ENCODE measurements around the gene KRT12. TPM values are rescaled to one million over a fixed set of nuclear protein-coding genes. Genes with fewer than 3 reads are reported as not detected.
"Not testable (repeated sequence)": the region's sequence is repeated elsewhere in the genome, so short reads cannot be mapped to it uniquely, and the experiment has no call there.

KRT12 gene
- total RNA-seq, 2 experiments from 2014 or later: not detected

DNA sequence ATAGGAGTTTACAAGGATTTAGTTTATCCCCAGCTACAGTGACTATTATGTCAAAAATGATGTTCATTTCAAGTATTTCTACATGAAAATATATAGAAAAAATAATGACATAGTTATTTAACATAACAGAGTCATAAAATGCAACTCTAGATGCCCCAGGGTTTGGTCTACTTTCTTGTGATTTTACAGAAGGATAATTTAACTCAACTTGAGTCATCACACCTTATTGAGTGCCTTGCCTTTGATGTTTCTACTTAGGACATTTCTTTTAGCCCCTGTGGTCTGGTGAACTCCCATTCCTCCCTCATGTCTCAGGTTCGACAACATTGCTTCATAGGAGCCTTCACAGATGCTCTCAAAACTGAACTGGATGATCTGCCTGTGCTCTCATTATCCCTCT lies 16.0 kb upstream of the KRT12 start:
- H3K27ac Mint-ChIP-seq: no peak overlapping the region
- POLR2A ChIA-PET: no interaction called here
- H3K9me3 Mint-ChIP-seq (ENCODE audit: insufficient read depth): no peaks in the 10 kb centered on the region
- H3K4me3 Mint-ChIP-seq: no peak overlapping the region
- H3K36me3 Mint-ChIP-seq (ENCODE audit: low read depth): no peaks in the 10 kb centered on the region
- DNase-seq (no peak), ATAC-seq (no peak)
- CTCF ChIA-PET: no interaction called here
- H3K27me3 Mint-ChIP-seq (ENCODE audit: low read depth): peaks cover 8% of the 10 kb centered on the region
- H3K4me1 Mint-ChIP-seq (ENCODE audit: low read depth): no peaks in the 10 kb centered on the region

GRCh38 chr17:40879026-40879425 lies 12.0 kb upstream of the KRT12 start:
- POLR2A ChIA-PET: no interaction called here
- Mint-ChIP-seq H3K27me3 (ENCODE audit: low read depth) (peaks cover 20% of the 10 kb centered on the region), H3K9me3 (ENCODE audit: insufficient read depth) (no peaks in the 10 kb centered on the region), H3K27ac (no peak overlapping the region), H3K4me3 (no peak overlapping the region), H3K36me3 (ENCODE audit: low read depth) (no peaks in the 10 kb centered on the region), H3K4me1 (ENCODE audit: low read depth) (no peaks in the 10 kb centered on the region)
- CTCF ChIA-PET: no interaction called here
- ATAC-seq (no peak), DNase-seq (no peak)

DNA sequence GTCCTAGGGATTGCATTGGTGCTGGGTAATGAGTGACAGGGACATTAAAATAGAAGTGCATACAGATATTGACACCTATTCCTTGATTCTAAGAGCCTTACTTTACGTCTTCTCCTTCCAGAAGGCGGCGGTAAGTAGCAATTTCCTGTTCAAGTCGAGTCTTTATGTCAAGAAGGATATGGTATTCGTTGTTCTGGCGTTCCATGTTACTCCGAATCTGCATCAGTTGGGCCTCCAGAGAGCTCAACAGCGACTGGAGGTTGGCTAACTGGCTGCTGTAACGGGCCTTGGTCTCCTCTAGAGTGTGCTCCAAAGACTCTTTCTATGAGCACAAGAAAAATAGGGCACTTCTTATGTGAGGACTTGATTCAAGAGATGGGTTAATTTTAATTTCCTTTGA lies 11.0 kb upstream of the KRT12 start:
- Mint-ChIP-seq H3K36me3 (ENCODE audit: low read depth) (no peaks in the 10 kb centered on the region), H3K27me3 (ENCODE audit: low read depth) (peaks cover 19% of the 10 kb centered on the region), H3K4me1 (ENCODE audit: low read depth) (no peaks in the 10 kb centered on the region), H3K27ac (no peak overlapping the region), H3K9me3 (ENCODE audit: insufficient read depth) (no peaks in the 10 kb centered on the region), H3K4me3 (no peak overlapping the region)
- DNase-seq (no peak), ATAC-seq (no peak)
- CTCF ChIA-PET: no interaction called here
- POLR2A ChIA-PET: no interaction called here

DNA sequence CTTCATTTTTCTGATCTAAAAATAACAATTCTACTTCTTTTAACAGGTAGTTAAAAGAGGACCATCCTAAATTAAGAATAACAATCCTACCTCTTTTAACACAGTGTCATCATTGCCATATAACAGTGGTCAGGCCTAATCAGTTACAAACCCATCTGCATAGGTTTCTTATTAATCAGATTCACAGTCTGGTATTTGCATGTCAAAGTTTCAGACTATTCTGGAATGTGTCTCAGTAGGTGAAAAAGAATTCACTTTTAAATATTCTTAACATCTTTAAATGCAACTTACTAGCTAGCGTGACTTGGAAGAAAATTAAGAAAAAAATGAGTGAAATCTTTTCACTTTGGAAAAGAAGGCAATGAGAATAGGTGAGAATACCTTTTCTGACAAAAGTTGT lies 6.8 kb upstream of the KRT12 start:
- peaks cover 31% of the 10 kb centered on the region for H3K27me3 Mint-ChIP-seq (ENCODE audit: low read depth)
- H3K36me3 Mint-ChIP-seq (ENCODE audit: low read depth): no peaks in the 10 kb centered on the region
- H3K27ac Mint-ChIP-seq: no peak overlapping the region
- CTCF ChIA-PET: interaction anchor here (1.2 to 1.5 kb wide), 3 partner anchors 11 to 15 kb away, joined by 3 to 4 read pairs (median 3); partner anchors contain the start of gene KRT20
- POLR2A ChIA-PET: no interaction called here
- no peaks in the 10 kb centered on the region for H3K9me3 Mint-ChIP-seq (ENCODE audit: insufficient read depth)
- ATAC-seq (no peak), DNase-seq (no peak)
- no peak overlapping the region for H3K4me3 Mint-ChIP-seq
- H3K4me1 Mint-ChIP-seq (ENCODE audit: low read depth): no peaks in the 10 kb centered on the region

DNA sequence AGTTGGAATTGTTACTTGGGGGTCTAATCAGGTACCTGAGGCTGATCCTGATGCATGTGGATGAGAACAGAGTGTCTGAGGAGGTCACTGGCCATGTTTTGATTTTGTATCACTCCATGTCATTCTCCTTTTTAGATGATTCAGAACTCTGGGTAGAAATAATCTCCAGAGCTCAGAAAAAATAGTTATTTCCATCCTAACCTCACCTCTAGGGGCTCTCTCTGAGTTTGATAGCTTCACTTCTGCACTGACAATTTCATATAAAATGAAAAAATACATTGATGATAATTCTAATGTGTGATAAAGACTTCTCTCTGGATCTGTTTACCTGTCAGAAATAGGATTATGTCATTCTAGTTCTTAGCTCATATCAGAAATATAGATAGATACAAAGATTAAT lies 6.2 kb upstream of the KRT12 start:
- no peak overlapping the region for H3K27ac Mint-ChIP-seq
- H3K4me3 Mint-ChIP-seq: no peak overlapping the region
- DNase-seq: no peak
- POLR2A ChIA-PET: no interaction called here
- no peaks in the 10 kb centered on the region for H3K4me1 Mint-ChIP-seq (ENCODE audit: low read depth)
- H3K36me3 Mint-ChIP-seq (ENCODE audit: low read depth): no peaks in the 10 kb centered on the region
- peaks cover 31% of the 10 kb centered on the region for H3K27me3 Mint-ChIP-seq (ENCODE audit: low read depth)
- no peaks in the 10 kb centered on the region for H3K9me3 Mint-ChIP-seq (ENCODE audit: insufficient read depth)
- CTCF ChIA-PET: interaction anchor here (1.2 to 1.5 kb wide), 3 partner anchors 10 to 14 kb away, joined by 3 to 4 read pairs (median 3); partner anchors contain the start of gene KRT20
- no peak for ATAC-seq

- Mint-ChIP-seq H3K27ac (no peak overlapping the region), H3K9me3 (ENCODE audit: insufficient read depth) (no peaks in the 10 kb centered on the region), H3K4me1 (ENCODE audit: low read depth) (no peaks in the 10 kb centered on the region), H3K36me3 (ENCODE audit: low read depth) (no peaks in the 10 kb centered on the region), H3K27me3 (ENCODE audit: low read depth) (peaks cover 30% of the 10 kb centered on the region), H3K4me3 (no peak overlapping the region)
- CTCF ChIA-PET: no interaction called here
- ATAC-seq (no peak), DNase-seq (no peak)
- POLR2A ChIA-PET: no interaction called here
Measured at GRCh38 chr17:40872416-40872815, 5.4 kb upstream of the KRT12 start.

DNA sequence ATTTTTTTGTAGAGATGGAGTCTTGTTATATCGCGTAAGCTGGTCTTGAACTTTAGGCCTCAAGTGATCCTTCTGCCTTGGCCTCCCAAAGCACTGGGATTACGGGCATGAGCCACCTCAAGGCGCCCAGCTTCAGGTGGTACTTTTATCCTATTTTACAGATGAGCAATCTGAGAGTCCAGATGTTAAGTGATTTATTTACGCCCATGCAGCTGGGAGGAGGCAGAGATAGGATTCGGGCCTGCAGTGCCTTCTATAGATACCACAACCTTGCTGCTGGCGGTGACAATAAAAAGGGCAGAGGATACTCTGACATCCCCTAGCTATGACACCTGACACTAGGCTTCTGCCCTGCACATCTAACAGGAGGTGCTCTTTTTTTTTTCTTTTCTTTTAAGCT lies 4.3 kb upstream of the KRT12 start:
- POLR2A ChIA-PET: no interaction called here
- CTCF ChIA-PET: no interaction called here
- H3K4me3 Mint-ChIP-seq: no peak overlapping the region
- no peaks in the 10 kb centered on the region for H3K9me3 Mint-ChIP-seq (ENCODE audit: insufficient read depth)
- H3K36me3 Mint-ChIP-seq (ENCODE audit: low read depth): no peaks in the 10 kb centered on the region
- no peak for DNase-seq
- H3K27me3 Mint-ChIP-seq (ENCODE audit: low read depth): peaks cover 30% of the 10 kb centered on the region
- H3K4me1 Mint-ChIP-seq (ENCODE audit: low read depth): no peaks in the 10 kb centered on the region
- H3K27ac Mint-ChIP-seq: no peak overlapping the region
- no peak for ATAC-seq

- Mint-ChIP-seq H3K9me3 (ENCODE audit: insufficient read depth) (no peaks in the 10 kb centered on the region), H3K27me3 (ENCODE audit: low read depth) (peaks cover 28% of the 10 kb centered on the region), H3K36me3 (ENCODE audit: low read depth) (no peaks in the 10 kb centered on the region), H3K4me3 (no peak overlapping the region), H3K27ac (no peak overlapping the region), H3K4me1 (ENCODE audit: low read depth) (no peaks in the 10 kb centered on the region)
- ChIA-PET CTCF (no interaction called here), POLR2A (no interaction called here)
- DNase-seq (no peak), ATAC-seq (no peak)
Measured at GRCh38 chr17:40870136-40870535, 3.1 kb upstream of the KRT12 start.

GRCh38 chr17:40864661-40865390 lies 2.2 kb downstream of the KRT12 start:
- CTCF ChIA-PET: no interaction called here
- Mint-ChIP-seq H3K27ac (no peak overlapping the region), H3K4me1 (ENCODE audit: low read depth) (no peaks in the 10 kb centered on the region), H3K27me3 (ENCODE audit: low read depth) (peaks cover 20% of the 10 kb centered on the region), H3K4me3 (no peak overlapping the region), H3K9me3 (ENCODE audit: insufficient read depth) (no peaks in the 10 kb centered on the region), H3K36me3 (ENCODE audit: low read depth) (no peaks in the 10 kb centered on the region)
- no peak for DNase-seq
- no peak for ATAC-seq
- POLR2A ChIA-PET: no interaction called here

DNA sequence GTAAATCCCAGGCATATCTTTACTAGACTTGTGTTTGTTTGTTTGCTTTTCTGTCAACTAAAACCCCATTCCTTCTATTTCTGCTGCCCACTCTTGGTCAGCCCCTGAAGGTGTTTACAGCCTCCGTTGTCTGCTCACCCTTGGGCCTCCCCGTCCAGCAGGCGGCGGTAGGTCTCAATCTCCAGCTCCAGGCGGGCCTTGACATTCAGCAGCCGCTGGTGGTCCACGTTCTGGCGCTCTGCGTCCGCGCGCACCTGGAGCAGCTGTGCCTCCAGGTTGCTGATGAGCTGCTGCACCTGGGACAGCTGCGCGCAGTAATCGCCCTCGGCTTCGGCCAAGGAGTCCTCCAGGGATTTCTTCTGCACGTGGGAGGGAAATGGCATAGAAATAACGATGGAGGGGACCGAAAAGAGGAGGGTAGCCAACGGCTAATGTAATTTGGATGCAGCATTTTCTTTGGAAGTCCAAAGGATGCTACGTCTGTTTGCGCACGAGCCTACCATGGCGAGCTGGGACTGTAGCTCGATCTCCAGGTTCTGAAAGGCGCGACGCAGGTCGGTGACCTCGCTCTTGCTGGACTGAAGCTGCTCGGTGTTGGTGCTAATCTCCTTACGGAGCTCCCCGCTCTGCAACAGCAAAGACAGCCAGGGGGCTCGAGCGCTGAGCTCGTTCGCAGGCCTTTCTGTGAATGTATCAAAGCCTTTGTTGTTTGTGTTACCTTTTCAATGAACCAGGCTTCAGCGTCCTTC lies 3.9 kb downstream of the KRT12 start:
- DNase-seq (peak; percentile 30), ATAC-seq (no peak)
- ChIA-PET CTCF (interaction anchor here (0.7 to 1.0 kb wide), 2 partner anchors 10 to 831 kb away, joined by 3 read pairs; no protein-coding TSS in a partner anchor), POLR2A (no interaction called here)
- Mint-ChIP-seq H3K27ac (no peak overlapping the region), H3K4me3 (no peak overlapping the region), H3K27me3 (ENCODE audit: low read depth) (peaks cover 24% of the 10 kb centered on the region), H3K9me3 (ENCODE audit: insufficient read depth) (no peaks in the 10 kb centered on the region), H3K4me1 (ENCODE audit: low read depth) (no peaks in the 10 kb centered on the region), H3K36me3 (ENCODE audit: low read depth) (no peaks in the 10 kb centered on the region)

GRCh38 chr17:40859536-40859935 lies 7.5 kb downstream of the KRT12 start:
- H3K4me3 Mint-ChIP-seq: no peak overlapping the region
- H3K4me1 Mint-ChIP-seq (ENCODE audit: low read depth): no peaks in the 10 kb centered on the region
- ATAC-seq (no peak), DNase-seq (no peak)
- no peak overlapping the region for H3K27ac Mint-ChIP-seq
- no peaks in the 10 kb centered on the region for H3K9me3 Mint-ChIP-seq (ENCODE audit: insufficient read depth)
- CTCF ChIA-PET: interaction anchor here (0.7 to 1.2 kb wide), 2 partner anchors 803 to 808 kb away, joined by 3 read pairs; no protein-coding TSS in a partner anchor
- peaks cover 17% of the 10 kb centered on the region for H3K27me3 Mint-ChIP-seq (ENCODE audit: low read depth)
- H3K36me3 Mint-ChIP-seq (ENCODE audit: low read depth): no peaks in the 10 kb centered on the region
- POLR2A ChIA-PET: no interaction called here

DNA sequence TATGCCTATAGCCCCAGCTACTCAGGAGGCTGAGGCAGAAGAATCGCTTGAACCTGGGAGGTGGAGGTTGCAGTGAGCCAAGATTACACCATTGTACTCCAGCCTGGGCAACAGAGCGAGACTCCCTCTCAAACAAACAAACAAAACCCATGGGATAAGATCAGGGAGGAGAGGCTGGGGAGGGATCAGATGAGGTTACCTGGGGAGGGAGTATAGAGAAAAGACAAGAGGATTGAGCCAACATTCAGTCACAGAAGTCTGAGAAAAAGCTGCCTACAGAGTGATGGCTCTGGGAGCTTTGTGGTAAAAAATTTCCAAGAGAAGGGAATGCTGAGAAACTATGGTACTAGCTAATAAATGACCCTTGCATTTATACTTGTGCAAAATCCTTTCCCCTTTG lies 8.4 kb downstream of the KRT12 start:
- CTCF ChIA-PET: interaction anchor here (1.0 to 3.8 kb wide), 3 partner anchors 15 to 809 kb away, joined by 3 to 23 read pairs (median 3); no protein-coding TSS in a partner anchor
- H3K4me1 Mint-ChIP-seq (ENCODE audit: low read depth); H3K27ac Mint-ChIP-seq; DNase-seq; H3K36me3 Mint-ChIP-seq (ENCODE audit: low read depth); ATAC-seq; POLR2A ChIA-PET; H3K4me3 Mint-ChIP-seq; H3K9me3 Mint-ChIP-seq (ENCODE audit: insufficient read depth): not testable (repeated sequence)
- H3K27me3 Mint-ChIP-seq (ENCODE audit: low read depth): peaks cover 16% of the 10 kb centered on the region

Measured in activated CD8-positive, alpha-beta T cell treated with anti-CD3 and anti-CD28 coated beads, Interleukin-2, amount 10 ng/mL, durations not matched to agents 7 days and 5 days (primary cell).